ENCODE measurements around the gene OXGR1. TPM values are rescaled to one million over a fixed set of nuclear protein-coding genes. Genes with fewer than 3 reads are reported as not detected.

OXGR1 gene
- total and polyA plus RNA-seq, 9 donors = 0.24 to 1.1 (median 0.60) TPM

GRCh38 chr13:97020689-97021240 lies 26.5 kb upstream of the OXGR1 start:
- Histone ChIP-seq H3K4me1 (ENCODE audit: control insufficient read depth, insufficient read depth, low read length) (peaks cover 4% of the 10 kb centered on the region), H3K27me3 (ENCODE audit: control insufficient read depth, insufficient read depth, low read length) (peaks cover 2% of the 10 kb centered on the region), H3K36me3 (ENCODE audit: control insufficient read depth, insufficient read depth, low read length) (no peaks in the 10 kb centered on the region), H3K9me3 (replicated peaks; ENCODE audit: control insufficient read depth, low read depth, low read length) (no peaks in the 10 kb centered on the region), H3K4me3 (ENCODE audit: low read length) (no peak overlapping the region), H3K27ac (ENCODE audit: low read length) (no peak overlapping the region)
- WGBS (ENCODE audit: insufficient coverage) = 83% methylated on average over 2 of the region's 3 CpGs
- DNase-seq = no peak

DNA sequence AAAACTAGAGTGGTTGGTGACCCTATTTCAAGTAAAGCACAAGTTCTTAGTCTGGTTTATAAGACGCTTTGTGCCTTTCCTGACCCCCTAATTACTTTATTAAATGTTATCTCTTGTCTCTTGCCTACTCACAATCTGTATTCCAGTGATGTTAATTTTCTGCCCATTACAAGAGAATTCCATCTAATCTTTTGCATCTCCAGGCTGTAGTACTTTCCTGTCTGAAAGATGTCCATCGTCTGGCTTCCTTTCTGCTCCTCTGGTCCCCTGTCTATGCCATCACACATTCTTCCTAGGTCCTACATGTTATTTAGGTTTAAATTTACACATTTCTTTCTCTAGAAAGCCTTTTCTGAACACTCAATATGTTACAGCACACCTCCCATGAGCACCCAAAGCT lies 25.9 kb upstream of the OXGR1 start:
- Histone ChIP-seq H3K36me3 (ENCODE audit: control insufficient read depth, insufficient read depth, low read length) (no peaks in the 10 kb centered on the region), H3K27me3 (ENCODE audit: control insufficient read depth, insufficient read depth, low read length) (peaks cover 2% of the 10 kb centered on the region), H3K4me1 (ENCODE audit: control insufficient read depth, insufficient read depth, low read length) (peaks cover 4% of the 10 kb centered on the region), H3K27ac (ENCODE audit: low read length) (no peak overlapping the region), H3K4me3 (ENCODE audit: low read length) (no peak overlapping the region), H3K9me3 (replicated peaks; ENCODE audit: control insufficient read depth, low read depth, low read length) (no peaks in the 10 kb centered on the region)
- DNase-seq = no peak
- WGBS (ENCODE audit: insufficient coverage) = 100% methylated on average over 1 of the region's 2 CpGs

- H3K4me3 ChIP-seq (ENCODE audit: low read length) = no peak overlapping the region
- DNase-seq = peak; percentile 33
- H3K27ac ChIP-seq (ENCODE audit: low read length) = no peak overlapping the region
- peaks cover 2% of the 10 kb centered on the region for H3K27me3 ChIP-seq (ENCODE audit: control insufficient read depth, insufficient read depth, low read length)
- peaks cover 4% of the 10 kb centered on the region for H3K4me1 ChIP-seq (ENCODE audit: control insufficient read depth, insufficient read depth, low read length)
- no peaks in the 10 kb centered on the region for H3K9me3 ChIP-seq (replicated peaks; ENCODE audit: control insufficient read depth, low read depth, low read length)
- no peaks in the 10 kb centered on the region for H3K36me3 ChIP-seq (ENCODE audit: control insufficient read depth, insufficient read depth, low read length)
- WGBS (ENCODE audit: insufficient coverage) = no CpG with 5 or more reads among the region's 1 CpG
These were observed 25.0 kb upstream of the OXGR1 start for GRCh38 chr13:97019236-97019635.

GRCh38 chr13:97018029-97018819 lies 23.9 kb upstream of the OXGR1 start:
- no peak overlapping the region for H3K27ac ChIP-seq (ENCODE audit: low read length)
- peaks cover 2% of the 10 kb centered on the region for H3K27me3 ChIP-seq (ENCODE audit: control insufficient read depth, insufficient read depth, low read length)
- no peaks in the 10 kb centered on the region for H3K9me3 ChIP-seq (replicated peaks; ENCODE audit: control insufficient read depth, low read depth, low read length)
- 26% methylated on average over 6 of the region's 13 CpGs for WGBS (ENCODE audit: insufficient coverage)
- H3K4me3 ChIP-seq (ENCODE audit: low read length) = peak overlapping the region; percentile 7
- DNase-seq = peak; percentile 74
- peaks cover 4% of the 10 kb centered on the region for H3K4me1 ChIP-seq (ENCODE audit: control insufficient read depth, insufficient read depth, low read length)
- H3K36me3 ChIP-seq (ENCODE audit: control insufficient read depth, insufficient read depth, low read length) = no peaks in the 10 kb centered on the region

DNA sequence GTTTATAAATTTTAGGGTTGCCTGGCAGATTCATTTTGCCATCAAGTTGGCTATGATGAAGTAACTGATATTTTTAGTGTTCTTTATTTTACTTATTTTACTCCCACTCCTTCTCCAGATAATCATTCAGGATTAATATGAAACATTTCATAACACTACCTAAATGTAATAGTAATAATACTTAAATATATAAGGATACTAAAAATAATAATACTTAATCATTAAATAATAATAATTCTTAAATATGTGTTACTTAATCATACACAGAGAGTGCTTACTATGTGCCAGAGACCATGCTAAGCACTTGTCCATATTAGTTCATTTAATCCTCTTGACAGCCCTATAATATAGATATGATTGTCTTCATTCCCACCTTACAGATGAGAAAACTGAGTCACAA lies 23.0 kb upstream of the OXGR1 start:
- no peak overlapping the region for H3K27ac ChIP-seq (ENCODE audit: low read length)
- H3K9me3 ChIP-seq (replicated peaks; ENCODE audit: control insufficient read depth, low read depth, low read length) = no peaks in the 10 kb centered on the region
- peaks cover 2% of the 10 kb centered on the region for H3K4me1 ChIP-seq (ENCODE audit: control insufficient read depth, insufficient read depth, low read length)
- H3K36me3 ChIP-seq (ENCODE audit: control insufficient read depth, insufficient read depth, low read length) = no peaks in the 10 kb centered on the region
- no peak overlapping the region for H3K4me3 ChIP-seq (ENCODE audit: low read length)
- no peak for DNase-seq
- peaks cover 2% of the 10 kb centered on the region for H3K27me3 ChIP-seq (ENCODE audit: control insufficient read depth, insufficient read depth, low read length)

DNA sequence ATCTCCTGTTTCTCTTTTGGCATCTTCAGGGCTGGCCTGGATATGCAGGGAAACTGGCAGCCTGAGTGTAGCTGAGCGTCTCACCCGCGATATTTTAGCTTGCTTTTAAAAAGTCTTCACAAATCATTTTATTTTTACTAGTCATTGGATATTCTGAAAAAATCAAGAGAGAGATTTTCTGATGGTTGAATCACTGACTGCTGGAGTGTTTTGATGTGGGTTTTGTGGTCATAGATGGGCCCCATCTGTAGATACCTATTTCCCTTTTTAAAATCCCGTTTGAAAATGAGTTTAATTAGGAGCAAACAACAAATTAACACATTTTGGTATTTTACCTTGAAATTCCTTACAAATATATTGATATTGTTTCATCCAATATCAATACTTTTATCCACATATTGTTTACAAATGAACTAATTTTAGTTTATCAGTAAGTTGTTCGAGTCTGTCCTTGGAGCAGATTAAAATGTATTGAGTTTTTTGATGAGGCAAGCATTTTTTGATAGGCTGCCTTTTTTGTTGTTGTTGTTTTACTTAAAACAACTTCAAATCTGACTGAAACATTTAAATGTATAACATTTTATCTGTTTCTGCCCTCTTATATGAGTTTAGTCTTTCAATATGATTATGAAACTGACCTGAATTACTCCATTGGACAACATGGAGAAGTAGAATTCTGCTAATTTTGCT lies 21.5 kb upstream of the OXGR1 start:
- no peak overlapping the region for H3K27ac ChIP-seq (ENCODE audit: low read length)
- H3K27me3 ChIP-seq (ENCODE audit: control insufficient read depth, insufficient read depth, low read length) = peaks cover 2% of the 10 kb centered on the region
- no CpG with 5 or more reads among the region's 5 CpGs for WGBS (ENCODE audit: insufficient coverage)
- no peaks in the 10 kb centered on the region for H3K9me3 ChIP-seq (replicated peaks; ENCODE audit: control insufficient read depth, low read depth, low read length)
- no peaks in the 10 kb centered on the region for H3K36me3 ChIP-seq (ENCODE audit: control insufficient read depth, insufficient read depth, low read length)
- H3K4me3 ChIP-seq (ENCODE audit: low read length) = no peak overlapping the region
- peaks cover 2% of the 10 kb centered on the region for H3K4me1 ChIP-seq (ENCODE audit: control insufficient read depth, insufficient read depth, low read length)
- DNase-seq = no peak

DNA sequence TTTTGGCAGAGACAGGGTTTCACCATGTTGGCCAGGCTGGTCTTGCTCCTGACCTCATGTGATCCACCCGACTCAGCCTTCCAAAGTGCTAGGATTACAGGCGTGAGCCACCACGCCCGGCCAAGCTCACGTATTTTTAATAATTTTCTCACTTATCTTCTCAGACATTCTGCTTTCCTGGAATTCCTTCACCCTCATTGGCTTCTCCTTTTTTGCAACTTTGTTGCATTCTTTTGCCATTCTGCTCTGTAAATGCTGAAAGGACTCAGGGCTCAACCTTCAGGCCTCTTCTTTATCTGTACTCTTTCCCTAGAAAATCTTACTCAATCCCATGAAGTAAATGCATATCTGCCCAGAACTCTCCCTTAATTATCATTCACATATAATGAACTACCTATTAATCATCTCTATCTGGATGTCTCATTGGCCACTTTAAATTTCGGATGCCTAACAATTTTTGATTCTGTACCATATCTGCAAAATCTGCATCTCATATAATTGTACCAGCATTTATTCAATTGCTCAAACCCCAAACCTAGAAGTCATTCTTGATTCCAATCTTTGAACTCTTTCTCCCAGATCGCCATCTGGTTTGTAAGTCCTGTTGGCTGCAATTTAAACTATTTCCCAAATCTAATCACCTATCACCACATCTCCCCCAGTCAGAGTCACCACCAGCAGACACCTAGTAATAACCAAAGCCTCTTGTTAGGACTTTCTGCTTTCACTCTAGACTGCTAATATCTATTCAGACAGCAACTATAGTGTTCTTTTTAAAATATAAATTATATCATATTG lies 18.2 kb upstream of the OXGR1 start:
- no peak overlapping the region for H3K4me3 ChIP-seq (ENCODE audit: low read length)
- WGBS (ENCODE audit: insufficient coverage) = 96% methylated on average over 7 of the region's 7 CpGs
- H3K27ac ChIP-seq (ENCODE audit: low read length) = no peak overlapping the region
- no peaks in the 10 kb centered on the region for H3K36me3 ChIP-seq (ENCODE audit: control insufficient read depth, insufficient read depth, low read length)
- no peaks in the 10 kb centered on the region for H3K27me3 ChIP-seq (ENCODE audit: control insufficient read depth, insufficient read depth, low read length)
- H3K4me1 ChIP-seq (ENCODE audit: control insufficient read depth, insufficient read depth, low read length) = no peaks in the 10 kb centered on the region
- DNase-seq = no peak
- H3K9me3 ChIP-seq (replicated peaks; ENCODE audit: control insufficient read depth, low read depth, low read length) = no peaks in the 10 kb centered on the region

DNA sequence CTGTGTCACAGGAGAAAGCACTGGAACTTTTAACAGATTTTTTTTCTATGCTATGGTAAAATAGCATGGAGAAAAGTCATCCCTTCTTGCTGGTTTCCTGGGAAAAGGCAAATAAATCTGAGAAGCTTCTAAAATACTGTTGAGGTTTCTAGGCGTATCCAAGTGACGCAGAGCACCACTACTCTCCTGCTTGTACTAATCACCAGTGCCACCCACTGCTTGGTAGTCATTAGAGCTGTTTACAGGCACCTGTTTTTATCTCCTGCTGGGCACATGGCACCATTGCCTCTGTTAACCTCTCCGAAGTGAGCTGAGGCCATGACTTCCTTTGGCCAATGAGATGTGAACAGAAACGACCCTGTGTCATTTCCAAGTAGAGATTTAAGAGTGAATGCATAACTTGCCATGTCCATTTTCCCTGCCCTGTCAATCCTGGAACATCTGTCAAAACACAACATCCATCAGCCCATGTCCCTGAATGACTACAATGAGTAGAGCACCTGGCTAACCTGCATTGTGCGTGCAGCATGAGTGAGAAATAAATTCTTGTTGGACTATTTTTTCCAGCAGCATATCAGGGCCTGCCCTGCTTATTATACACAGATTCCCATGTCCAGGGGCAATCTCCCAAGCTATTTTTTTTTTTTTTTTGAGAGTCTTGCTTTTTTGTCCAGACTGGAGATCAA lies 17.3 kb upstream of the OXGR1 start:
- WGBS (ENCODE audit: insufficient coverage) = 73% methylated on average over 5 of the region's 5 CpGs
- DNase-seq = no peak
- no peaks in the 10 kb centered on the region for H3K36me3 ChIP-seq (ENCODE audit: control insufficient read depth, insufficient read depth, low read length)

GRCh38 chr13:97008643-97009042 lies 14.4 kb upstream of the OXGR1 start:
- Histone ChIP-seq H3K4me3 (ENCODE audit: low read length) (no peak overlapping the region), H3K4me1 (ENCODE audit: control insufficient read depth, insufficient read depth, low read length) (no peaks in the 10 kb centered on the region), H3K27me3 (ENCODE audit: control insufficient read depth, insufficient read depth, low read length) (no peaks in the 10 kb centered on the region), H3K27ac (ENCODE audit: low read length) (no peak overlapping the region), H3K9me3 (replicated peaks; ENCODE audit: control insufficient read depth, low read depth, low read length) (no peaks in the 10 kb centered on the region), H3K36me3 (ENCODE audit: control insufficient read depth, insufficient read depth, low read length) (no peaks in the 10 kb centered on the region)
- no peak for DNase-seq
- WGBS (ENCODE audit: insufficient coverage) = no CpG with 5 or more reads among the region's 4 CpGs

More for the DNA sequence above, 17.3 kb upstream of the OXGR1 start:
- Histone ChIP-seq H3K27me3 (ENCODE audit: control insufficient read depth, insufficient read depth, low read length) (no peaks in the 10 kb centered on the region), H3K9me3 (replicated peaks; ENCODE audit: control insufficient read depth, low read depth, low read length) (no peaks in the 10 kb centered on the region), H3K4me3 (ENCODE audit: low read length) (no peak overlapping the region), H3K27ac (ENCODE audit: low read length) (no peak overlapping the region), H3K4me1 (ENCODE audit: control insufficient read depth, insufficient read depth, low read length) (no peaks in the 10 kb centered on the region)
